ENCODE data around the gene FABP7. TPM values are rescaled to one million over a fixed set of nuclear protein-coding genes. Genes with fewer than 3 reads are reported as not detected.

FABP7 gene
- total and polyA plus RNA-seq, 2 of the 13 experiments (the other 11 are each of a cell fraction or from before 2014, with no cell fraction given): not detected

GRCh38 chr6:122798099-122798641 is 18.7 kb downstream of the FABP7 start (continued):
- TF ChIP-seq SP1 (IDR thresholded peaks at IDR 0.05): no peak
- no peak for TF ChIP-seq SP1 (CRISPR knock-in tag; IDR thresholded peaks at IDR 0.05)
- no peak for TF ChIP-seq ZNF558 (CRISPR knock-in tag; IDR thresholded peaks at IDR 0.05; ENCODE audit: borderline replicate concordance)
- TF ChIP-seq ZNF761 (CRISPR knock-in tag; conservative IDR thresholded peaks at IDR 0.05): peak; percentile 53; the same call in 1 of the 2 replicates
- TF ChIP-seq KLF15 (CRISPR knock-in tag; IDR thresholded peaks at IDR 0.05; ENCODE audit: borderline replicate concordance): no peak
- TF ChIP-seq ARNT (IDR thresholded peaks at IDR 0.05): no peak
- TF ChIP-seq SP5 (CRISPR knock-in tag; IDR thresholded peaks at IDR 0.05; ENCODE audit: borderline replicate concordance, low read depth): peak; percentile 63
- TF ChIP-seq ZFP82 (CRISPR knock-in tag; IDR thresholded peaks at IDR 0.05; ENCODE audit: borderline replicate concordance): no peak
- TF ChIP-seq ATF1 (CRISPR knock-in tag; IDR thresholded peaks at IDR 0.05): no peak
- TF ChIP-seq ZFP1 (CRISPR knock-in tag; IDR thresholded peaks at IDR 0.05): peak; percentile 30; the same call in 1 of the 2 replicates
- TF ChIP-seq ZNF382 (CRISPR knock-in tag; IDR thresholded peaks at IDR 0.05; ENCODE audit: borderline replicate concordance): no peak
- no peak for TF ChIP-seq JARID2 (CRISPR knock-in tag; IDR thresholded peaks at IDR 0.05; ENCODE audit: insufficient replicate concordance)
- no peak for TF ChIP-seq SNAPC5 (CRISPR knock-in tag; IDR thresholded peaks at IDR 0.05; ENCODE audit: borderline replicate concordance)
- TF ChIP-seq, protein P1, sequence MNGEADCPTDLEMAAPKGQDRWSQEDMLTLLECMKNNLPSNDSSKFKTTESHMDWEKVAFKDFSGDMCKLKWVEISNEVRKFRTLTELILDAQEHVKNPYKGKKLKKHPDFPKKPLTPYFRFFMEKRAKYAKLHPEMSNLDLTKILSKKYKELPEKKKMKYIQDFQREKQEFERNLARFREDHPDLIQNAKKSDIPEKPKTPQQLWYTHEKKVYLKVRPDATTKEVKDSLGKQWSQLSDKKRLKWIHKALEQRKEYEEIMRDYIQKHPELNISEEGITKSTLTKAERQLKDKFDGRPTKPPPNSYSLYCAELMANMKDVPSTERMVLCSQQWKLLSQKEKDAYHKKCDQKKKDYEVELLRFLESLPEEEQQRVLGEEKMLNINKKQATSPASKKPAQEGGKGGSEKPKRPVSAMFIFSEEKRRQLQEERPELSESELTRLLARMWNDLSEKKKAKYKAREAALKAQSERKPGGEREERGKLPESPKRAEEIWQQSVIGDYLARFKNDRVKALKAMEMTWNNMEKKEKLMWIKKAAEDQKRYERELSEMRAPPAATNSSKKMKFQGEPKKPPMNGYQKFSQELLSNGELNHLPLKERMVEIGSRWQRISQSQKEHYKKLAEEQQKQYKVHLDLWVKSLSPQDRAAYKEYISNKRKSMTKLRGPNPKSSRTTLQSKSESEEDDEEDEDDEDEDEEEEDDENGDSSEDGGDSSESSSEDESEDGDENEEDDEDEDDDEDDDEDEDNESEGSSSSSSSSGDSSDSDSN (CRISPR knock-in tag; IDR thresholded peaks at IDR 0.05): peak; percentile 53; the same call in 1 of the 2 replicates
- TF ChIP-seq ATM (IDR thresholded peaks at IDR 0.05; ENCODE audit: borderline replicate concordance): no peak
- TF ChIP-seq TMF1 (CRISPR knock-in tag; IDR thresholded peaks at IDR 0.05; ENCODE audit: low read depth): no peak
- TF ChIP-seq NFE2 (CRISPR knock-in tag; IDR thresholded peaks at IDR 0.05): no peak
- no peak; the same call in 1 of the 2 replicates for TF ChIP-seq IRF1 (CRISPR knock-in tag; IDR thresholded peaks at IDR 0.05; ENCODE audit: low read depth)
- TF ChIP-seq MLXIP (CRISPR knock-in tag; IDR thresholded peaks at IDR 0.05; ENCODE audit: borderline replicate concordance): no peak
- TF ChIP-seq, protein P2, sequence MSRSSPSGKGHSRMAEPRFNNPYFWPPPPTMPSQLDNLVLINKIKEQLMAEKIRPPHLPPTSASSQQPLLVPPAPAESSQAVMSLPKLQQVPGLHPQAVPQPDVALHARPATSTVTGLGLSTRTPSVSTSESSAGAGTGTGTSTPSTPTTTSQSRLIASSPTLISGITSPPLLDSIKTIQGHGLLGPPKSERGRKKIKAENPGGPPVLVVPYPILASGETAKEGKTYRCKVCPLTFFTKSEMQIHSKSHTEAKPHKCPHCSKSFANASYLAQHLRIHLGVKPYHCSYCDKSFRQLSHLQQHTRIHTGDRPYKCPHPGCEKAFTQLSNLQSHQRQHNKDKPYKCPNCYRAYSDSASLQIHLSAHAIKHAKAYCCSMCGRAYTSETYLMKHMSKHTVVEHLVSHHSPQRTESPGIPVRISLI (CRISPR knock-in tag; IDR thresholded peaks at IDR 0.05; ENCODE audit: borderline replicate concordance): no peak
- TF ChIP-seq ZNF766 (CRISPR knock-in tag; IDR thresholded peaks at IDR 0.05; ENCODE audit: borderline replicate concordance): no peak
- TF ChIP-seq SKI (IDR thresholded peaks at IDR 0.05; ENCODE audit: partially characterized antibody): peak; percentile 46
